ENCODE data around the gene ARID3A.

Gene ARID3A

DNA sequence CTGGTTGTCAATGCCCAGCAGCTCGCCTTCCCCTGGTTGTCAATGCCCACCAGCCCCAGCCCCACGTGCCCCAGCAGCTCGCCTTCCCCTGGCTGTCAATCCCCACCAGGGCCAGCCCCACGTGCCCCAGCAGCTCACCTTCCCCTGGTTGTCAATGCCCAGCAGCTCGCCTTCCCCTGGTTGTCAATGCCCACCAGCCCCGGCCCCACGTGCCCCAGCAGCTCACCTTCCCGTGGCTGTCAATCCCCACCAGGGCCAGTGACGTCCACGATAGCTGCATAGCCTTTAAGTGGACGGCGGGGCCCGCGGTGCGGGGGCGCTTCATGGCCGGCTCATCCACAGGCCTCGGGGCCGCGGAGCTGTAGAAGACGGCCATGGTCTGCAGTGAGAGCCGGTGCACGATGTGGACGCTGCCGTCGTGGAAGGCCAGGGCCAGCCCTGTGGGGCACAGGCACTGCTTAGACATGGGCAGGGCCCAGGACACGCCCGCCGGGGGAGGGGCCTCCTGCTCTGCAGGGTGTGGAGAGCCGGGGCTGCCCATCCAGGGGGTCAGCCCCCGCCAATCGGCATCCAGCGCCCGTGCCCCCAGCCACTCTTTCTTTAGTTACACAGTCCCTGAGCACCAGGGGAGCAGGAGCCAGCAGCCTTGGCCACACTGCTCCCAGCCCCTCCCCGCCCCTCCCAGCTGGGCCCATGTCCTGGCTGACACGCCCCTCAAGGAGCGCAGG is 46.0 kb upstream of the ARID3A start:
- Histone ChIP-seq H3K27ac (ENCODE audit: low read length) (no peak overlapping the region), H3K9ac (ENCODE audit: low read length) (no peak overlapping the region), H3F3A (ENCODE audit: insufficient read depth, low read length) (no peaks in the 10 kb centered on the region), H3K4me3 (ENCODE audit: low read length) (no peak overlapping the region), H3K36me3 (replicated peaks; ENCODE audit: insufficient read depth, low read length) (no peaks in the 10 kb centered on the region; the same call in 1 of the 2 replicates), H4K20me1 (ENCODE audit: insufficient read depth, low read length) (no peaks in the 10 kb centered on the region), H3K9me3 (replicated peaks; ENCODE audit: insufficient read depth, low read length) (no peaks in the 10 kb centered on the region), H3K4me2 (ENCODE audit: low read depth, low read length) (no peak overlapping the region), H3K9me2 (replicated peaks; ENCODE audit: insufficient read depth, low read length) (no peaks in the 10 kb centered on the region), H3K27me3 (replicated peaks; ENCODE audit: insufficient read depth, low read length) (no peaks in the 10 kb centered on the region), H3K4me1 (ENCODE audit: low read length) (no peaks in the 10 kb centered on the region), H2AFZ (ENCODE audit: low read length) (no peak overlapping the region), H3K79me2 (ENCODE audit: low read length) (no peaks in the 10 kb centered on the region)
- DNase-seq: no peak
- TF ChIP-seq EZH2 (optimal IDR thresholded peaks at IDR 0.05; ENCODE audit: low read depth, low read length) (no peak), EZH2phosphoT487 (IDR thresholded peaks at IDR 0.05; ENCODE audit: low read length) (no peak)
- TF ChIP-seq, protein P1, sequence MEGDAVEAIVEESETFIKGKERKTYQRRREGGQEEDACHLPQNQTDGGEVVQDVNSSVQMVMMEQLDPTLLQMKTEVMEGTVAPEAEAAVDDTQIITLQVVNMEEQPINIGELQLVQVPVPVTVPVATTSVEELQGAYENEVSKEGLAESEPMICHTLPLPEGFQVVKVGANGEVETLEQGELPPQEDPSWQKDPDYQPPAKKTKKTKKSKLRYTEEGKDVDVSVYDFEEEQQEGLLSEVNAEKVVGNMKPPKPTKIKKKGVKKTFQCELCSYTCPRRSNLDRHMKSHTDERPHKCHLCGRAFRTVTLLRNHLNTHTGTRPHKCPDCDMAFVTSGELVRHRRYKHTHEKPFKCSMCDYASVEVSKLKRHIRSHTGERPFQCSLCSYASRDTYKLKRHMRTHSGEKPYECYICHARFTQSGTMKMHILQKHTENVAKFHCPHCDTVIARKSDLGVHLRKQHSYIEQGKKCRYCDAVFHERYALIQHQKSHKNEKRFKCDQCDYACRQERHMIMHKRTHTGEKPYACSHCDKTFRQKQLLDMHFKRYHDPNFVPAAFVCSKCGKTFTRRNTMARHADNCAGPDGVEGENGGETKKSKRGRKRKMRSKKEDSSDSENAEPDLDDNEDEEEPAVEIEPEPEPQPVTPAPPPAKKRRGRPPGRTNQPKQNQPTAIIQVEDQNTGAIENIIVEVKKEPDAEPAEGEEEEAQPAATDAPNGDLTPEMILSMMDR (IDR thresholded peaks at IDR 0.05; ENCODE audit: low read length): no peak

DNA sequence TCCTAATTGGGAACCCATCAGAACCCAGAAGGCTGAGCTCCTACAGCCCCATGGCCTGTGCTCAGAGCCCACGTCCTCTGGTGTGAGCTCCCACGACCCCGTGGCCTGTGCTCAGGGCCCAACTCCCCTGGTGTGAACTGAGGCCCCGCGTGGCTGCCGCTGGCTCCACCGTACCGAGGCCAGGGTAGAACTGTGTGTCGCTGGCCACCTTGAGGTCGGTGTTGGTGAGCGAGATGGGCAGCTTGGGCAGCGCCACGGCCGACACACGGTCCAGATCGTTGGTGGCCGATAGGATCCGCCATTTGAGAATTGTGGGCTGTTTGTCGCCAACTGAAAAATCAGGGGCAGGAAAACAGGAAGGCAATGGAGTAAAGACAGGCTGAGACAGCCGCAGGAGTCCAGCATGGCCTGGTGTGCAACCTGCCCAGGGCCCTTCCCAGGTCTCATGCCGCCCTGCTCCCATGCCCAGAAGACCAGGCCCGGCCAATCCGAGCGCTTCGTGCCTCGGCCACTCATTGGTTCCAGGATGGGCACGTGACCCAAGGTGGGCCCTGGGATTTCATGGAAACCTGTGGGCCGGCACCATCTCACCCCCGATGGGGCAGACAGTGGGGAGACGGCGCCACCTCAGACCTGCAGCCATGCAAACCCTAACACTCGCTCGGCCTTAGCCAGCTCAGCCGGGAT is 44.3 kb upstream of the ARID3A start:
- H3K9me2 ChIP-seq (replicated peaks; ENCODE audit: insufficient read depth, low read length): no peaks in the 10 kb centered on the region
- no peaks in the 10 kb centered on the region for H4K20me1 ChIP-seq (ENCODE audit: insufficient read depth, low read length)
- H3K27me3 ChIP-seq (replicated peaks; ENCODE audit: insufficient read depth, low read length): no peaks in the 10 kb centered on the region
- H3F3A ChIP-seq (ENCODE audit: insufficient read depth, low read length): no peaks in the 10 kb centered on the region
- DNase-seq: no peak
- H3K4me1 ChIP-seq (ENCODE audit: low read length): no peaks in the 10 kb centered on the region
- no peaks in the 10 kb centered on the region for H3K79me2 ChIP-seq (ENCODE audit: low read length)
- H2AFZ ChIP-seq (ENCODE audit: low read length): no peak overlapping the region
- no peaks in the 10 kb centered on the region for H3K9me3 ChIP-seq (replicated peaks; ENCODE audit: insufficient read depth, low read length)
- H3K4me3 ChIP-seq (ENCODE audit: low read length): no peak overlapping the region
- H3K36me3 ChIP-seq (replicated peaks; ENCODE audit: insufficient read depth, low read length): no peaks in the 10 kb centered on the region; the same call in 1 of the 2 replicates
- no peak overlapping the region for H3K9ac ChIP-seq (ENCODE audit: low read length)
- no peak for TF ChIP-seq EZH2phosphoT487 (IDR thresholded peaks at IDR 0.05; ENCODE audit: low read length)
- TF ChIP-seq EZH2 (optimal IDR thresholded peaks at IDR 0.05; ENCODE audit: low read depth, low read length): no peak
- TF ChIP-seq, protein P1 (IDR thresholded peaks at IDR 0.05; ENCODE audit: low read length): no peak
- H3K27ac ChIP-seq (ENCODE audit: low read length): no peak overlapping the region
- H3K4me2 ChIP-seq (ENCODE audit: low read depth, low read length): no peak overlapping the region

DNA sequence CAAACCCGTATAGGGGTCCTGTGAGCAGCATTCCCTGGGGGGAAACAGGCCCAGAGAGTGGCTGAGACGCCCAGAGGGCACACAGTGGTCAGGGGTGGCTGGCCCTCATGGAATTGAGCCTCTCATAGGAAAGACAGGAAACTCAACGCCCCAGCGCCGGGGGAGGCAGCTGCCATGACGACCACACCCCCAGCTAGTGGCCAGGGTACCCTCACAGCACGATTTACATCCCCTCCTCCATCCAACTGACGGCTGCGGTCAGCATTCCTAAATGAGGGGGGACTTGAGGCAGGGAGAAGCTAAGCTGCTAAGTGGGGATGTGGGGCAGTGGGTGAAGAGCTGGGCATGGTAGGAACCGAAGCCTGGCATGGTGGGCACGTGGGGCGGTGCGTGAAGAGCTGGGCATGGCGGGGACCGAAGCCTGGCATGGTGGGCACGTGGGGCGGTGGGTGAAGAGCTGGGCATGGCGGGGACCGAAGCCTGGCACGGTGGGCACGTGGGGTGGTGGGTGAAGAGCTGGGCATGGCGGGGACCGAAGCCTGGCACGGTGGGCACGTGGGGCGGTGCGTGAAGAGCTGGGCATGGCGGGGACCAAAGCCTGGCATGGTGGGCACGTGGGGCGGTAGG is 42.9 kb upstream of the ARID3A start:
- H3K36me3 ChIP-seq (replicated peaks; ENCODE audit: insufficient read depth, low read length): no peaks in the 10 kb centered on the region; the same call in 1 of the 2 replicates
- H3K9me3 ChIP-seq (replicated peaks; ENCODE audit: insufficient read depth, low read length): no peaks in the 10 kb centered on the region
- no peak overlapping the region for H3K4me2 ChIP-seq (ENCODE audit: low read depth, low read length)

More for the DNA sequence above, 42.9 kb upstream of the ARID3A start:
- H3K9ac ChIP-seq (ENCODE audit: low read length): no peak overlapping the region
- no peak overlapping the region for H3K27ac ChIP-seq (ENCODE audit: low read length)
- no peak overlapping the region for H2AFZ ChIP-seq (ENCODE audit: low read length)
- no peaks in the 10 kb centered on the region for H4K20me1 ChIP-seq (ENCODE audit: insufficient read depth, low read length)
- no peak for TF ChIP-seq EZH2phosphoT487 (IDR thresholded peaks at IDR 0.05; ENCODE audit: low read length)
- TF ChIP-seq, protein P1 (IDR thresholded peaks at IDR 0.05; ENCODE audit: low read length): no peak
- TF ChIP-seq EZH2 (optimal IDR thresholded peaks at IDR 0.05; ENCODE audit: low read depth, low read length): no peak
- H3K27me3 ChIP-seq (replicated peaks; ENCODE audit: insufficient read depth, low read length): no peaks in the 10 kb centered on the region
- no peak overlapping the region for H3K4me3 ChIP-seq (ENCODE audit: low read length)
- no peaks in the 10 kb centered on the region for H3F3A ChIP-seq (ENCODE audit: insufficient read depth, low read length)
- no peaks in the 10 kb centered on the region for H3K79me2 ChIP-seq (ENCODE audit: low read length)
- no peak for DNase-seq
- no peaks in the 10 kb centered on the region for H3K4me1 ChIP-seq (ENCODE audit: low read length)
- no peaks in the 10 kb centered on the region for H3K9me2 ChIP-seq (replicated peaks; ENCODE audit: insufficient read depth, low read length)

Measured in MM.1S (cell line).